Stimulated activated CD8-positive, alpha-beta memory T cell treated with anti-CD3 and anti-CD28 coated beads, Interleukin-7, amount 100 ng/mL, for 1 hour (primary cell): ENCODE data around the gene ASF1B.
"Not testable (repeated sequence)": the region's sequence is repeated elsewhere in the genome, so short reads cannot be mapped to it uniquely, and the experiment has no call there.

Experiments
- DNase-seq, 2 donors: peaks; one replicate each; pipeline ENCODE4 v3.0.0-alpha.2; 2020; ENCODE audit warnings: low read depth in 2 of 2

The ASF1B gene

DNA sequence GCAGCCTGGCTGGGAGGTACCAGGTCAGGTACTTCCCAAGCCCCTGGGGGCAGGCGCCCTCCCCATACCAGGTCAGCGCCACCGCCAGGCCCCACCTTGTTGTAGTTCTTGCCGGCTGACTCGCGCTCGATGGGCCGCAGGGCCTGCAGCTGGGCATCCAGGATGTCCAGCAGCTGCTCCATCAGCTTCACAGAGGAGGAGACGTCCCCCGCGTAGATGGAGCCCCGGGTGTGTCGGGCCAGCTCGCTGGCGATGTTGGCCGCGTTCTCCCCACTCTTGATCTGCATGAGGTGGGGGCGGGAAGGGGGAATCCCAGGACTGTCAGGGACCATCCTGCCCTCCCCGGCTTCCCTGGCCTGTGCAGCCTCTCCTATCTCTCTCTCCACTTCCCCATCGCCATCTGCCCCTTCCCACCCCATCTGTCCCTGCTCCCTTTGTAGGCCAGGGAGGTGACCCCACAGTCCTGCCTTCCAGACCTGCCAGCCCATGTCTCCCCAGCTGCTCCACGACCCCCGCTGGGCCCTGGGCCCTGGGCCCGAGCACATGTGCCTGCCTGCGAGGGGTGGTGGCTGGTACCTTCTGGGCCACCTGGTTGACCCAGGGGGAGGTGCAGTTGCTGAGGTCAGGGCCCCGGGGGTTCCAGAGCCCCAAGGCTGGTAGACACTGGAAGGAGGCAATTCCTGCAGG is 23.8 kb upstream of the ASF1B start:
- no peak for DNase-seq

DNA sequence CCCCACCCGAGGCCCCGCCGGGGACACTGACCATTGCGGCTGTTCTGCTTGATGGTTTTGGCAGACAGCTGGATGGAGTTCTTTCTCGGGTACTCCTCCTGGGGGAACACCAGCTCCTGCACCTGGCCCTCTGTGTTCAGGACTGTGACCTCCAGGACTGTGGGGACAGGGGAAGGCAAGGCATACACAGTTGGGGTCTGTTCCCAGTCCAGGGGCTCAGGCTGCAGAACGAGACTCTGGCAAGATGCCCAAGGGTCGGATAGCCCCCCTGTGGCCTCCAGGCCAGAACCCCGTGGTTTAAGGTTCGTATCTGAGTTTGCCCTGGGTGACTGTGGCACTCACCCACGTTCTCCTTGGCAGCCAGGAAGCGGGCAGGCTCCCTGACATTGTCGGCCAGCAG is 22.7 kb upstream of the ASF1B start:
- no peak for DNase-seq

DNA sequence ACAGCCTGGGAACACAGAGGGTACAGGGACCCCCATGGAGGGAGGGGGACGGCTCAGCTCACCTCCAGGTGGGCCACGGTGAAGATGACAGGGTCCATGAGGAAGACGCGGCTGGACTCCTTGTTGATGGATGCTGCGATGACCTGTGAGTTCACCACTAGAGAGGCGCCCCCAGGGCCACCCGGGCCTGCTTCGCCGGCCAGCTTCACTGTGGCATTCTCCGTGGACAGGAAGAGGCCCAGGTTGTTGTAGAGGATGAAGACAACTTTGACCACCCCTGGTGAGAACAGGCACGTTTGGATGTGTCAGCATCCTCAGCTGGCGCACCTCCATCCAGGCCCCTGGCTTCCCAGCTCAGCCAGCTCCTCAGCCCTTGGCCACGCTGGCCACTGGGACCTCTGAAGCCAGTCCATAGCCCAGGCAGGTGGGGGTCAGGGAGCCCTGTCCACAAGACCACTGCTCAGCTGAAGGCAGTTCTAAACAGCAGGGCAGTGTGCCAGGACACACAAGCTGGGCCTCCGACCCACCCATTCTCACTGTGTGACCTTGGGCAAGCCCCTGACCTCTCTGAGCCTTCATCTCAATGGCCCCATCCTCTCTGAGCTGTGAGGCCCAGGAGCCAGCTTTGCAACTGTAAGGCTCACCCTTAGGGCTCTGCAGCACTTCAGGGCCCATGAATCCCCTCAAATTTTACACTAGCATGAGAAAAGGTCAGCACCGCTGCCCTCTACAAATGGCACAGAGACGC is 22.1 kb upstream of the ASF1B start:
- no peak for DNase-seq

DNA sequence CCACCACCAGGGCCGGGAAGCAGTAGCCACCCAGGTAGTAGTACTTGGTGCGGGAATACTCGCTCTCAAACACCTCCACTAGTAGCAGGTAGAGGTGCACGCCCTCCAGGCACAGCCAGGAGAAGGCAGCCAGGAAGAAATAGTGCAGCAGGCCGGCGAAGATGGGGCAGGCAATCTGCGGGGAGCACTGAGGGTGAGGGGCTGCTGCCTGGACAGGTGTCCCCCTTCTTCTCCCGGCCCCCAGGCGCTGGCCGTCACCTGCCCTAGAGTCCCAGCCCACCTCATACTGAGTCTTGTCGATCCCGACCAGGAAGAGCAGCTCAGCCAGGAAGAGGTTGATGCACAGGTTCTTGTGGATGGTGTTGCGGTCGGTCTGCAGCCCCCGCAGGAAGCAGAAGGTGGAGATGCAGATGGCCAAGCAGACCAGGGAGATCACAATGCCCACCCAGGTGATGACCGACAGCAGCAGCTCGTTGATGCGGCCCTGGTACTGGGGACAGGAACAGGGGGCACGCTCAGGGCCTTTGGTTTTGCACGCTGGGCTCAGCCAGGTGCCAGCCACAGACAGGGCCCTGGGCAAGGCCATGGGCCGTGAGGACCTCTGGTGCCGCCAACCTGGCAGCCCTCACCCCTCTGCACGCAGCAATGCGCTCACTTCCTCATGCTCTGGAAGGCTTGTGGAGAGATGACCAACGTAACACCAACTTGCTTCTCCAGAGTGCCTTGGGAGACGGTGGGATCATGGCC is 20.8 kb upstream of the ASF1B start:
- DNase-seq: no peak

DNA sequence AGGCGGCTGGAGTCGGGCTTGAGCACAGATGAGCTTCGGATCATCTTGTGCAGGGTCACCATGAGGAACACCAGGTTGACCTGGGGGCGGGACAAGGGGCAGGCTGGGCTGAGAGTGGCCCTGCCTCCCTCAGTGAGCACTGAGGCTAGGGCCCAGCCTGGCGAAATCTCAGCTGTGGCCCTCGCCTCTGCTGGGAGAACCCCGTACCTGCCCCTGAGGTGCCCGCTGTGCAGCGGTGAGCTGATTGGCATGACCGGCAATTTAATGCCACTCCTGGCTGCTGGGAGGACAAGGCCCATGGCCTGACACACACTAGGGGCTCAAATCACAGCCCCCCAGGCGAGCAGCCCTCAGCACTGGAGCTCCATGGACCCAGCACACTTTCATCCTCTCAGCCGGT is 19.7 kb upstream of the ASF1B start:
- no peak for DNase-seq

DNA sequence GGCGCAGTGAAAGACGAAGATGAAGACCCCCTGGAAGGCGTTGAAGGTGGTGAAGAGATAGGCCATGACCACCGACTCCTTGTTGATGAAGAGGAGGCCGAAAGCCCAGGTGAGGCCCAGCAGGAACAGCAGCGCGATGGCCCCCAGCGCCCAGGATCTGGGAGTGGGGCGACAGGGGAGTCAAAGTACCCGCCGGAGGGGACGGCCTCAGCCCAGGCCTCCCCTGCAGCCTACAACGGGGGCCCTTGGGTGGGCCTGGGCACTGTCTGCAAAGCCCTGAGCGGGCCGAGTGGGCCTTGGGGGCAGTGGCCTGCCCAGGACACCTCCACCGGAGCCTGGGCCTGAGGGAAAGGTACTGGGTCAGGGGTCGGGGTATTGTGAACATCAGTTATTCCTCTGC is 19.0 kb upstream of the ASF1B start:
- no peak for DNase-seq

DNA sequence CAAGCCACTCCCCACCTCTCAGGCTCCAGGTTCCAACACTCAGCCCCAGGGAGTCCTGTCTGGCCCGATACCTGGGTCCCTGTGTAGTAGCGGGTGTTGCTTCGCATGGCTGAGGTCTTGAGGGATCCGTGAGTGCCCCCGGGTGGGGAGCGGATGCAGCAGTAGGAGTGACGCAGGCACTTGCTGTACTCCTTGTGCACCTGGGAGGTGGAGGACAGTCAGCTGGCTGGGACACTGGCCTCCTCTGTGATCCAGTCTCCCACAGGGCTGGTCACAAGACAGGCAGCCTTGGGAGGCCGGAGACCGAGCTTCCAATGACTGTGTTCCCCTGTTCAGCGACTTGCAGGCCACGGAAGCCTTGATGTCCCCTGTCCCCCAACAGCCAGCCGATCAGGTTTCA is 16.3 kb upstream of the ASF1B start:
- no peak for DNase-seq

DNA sequence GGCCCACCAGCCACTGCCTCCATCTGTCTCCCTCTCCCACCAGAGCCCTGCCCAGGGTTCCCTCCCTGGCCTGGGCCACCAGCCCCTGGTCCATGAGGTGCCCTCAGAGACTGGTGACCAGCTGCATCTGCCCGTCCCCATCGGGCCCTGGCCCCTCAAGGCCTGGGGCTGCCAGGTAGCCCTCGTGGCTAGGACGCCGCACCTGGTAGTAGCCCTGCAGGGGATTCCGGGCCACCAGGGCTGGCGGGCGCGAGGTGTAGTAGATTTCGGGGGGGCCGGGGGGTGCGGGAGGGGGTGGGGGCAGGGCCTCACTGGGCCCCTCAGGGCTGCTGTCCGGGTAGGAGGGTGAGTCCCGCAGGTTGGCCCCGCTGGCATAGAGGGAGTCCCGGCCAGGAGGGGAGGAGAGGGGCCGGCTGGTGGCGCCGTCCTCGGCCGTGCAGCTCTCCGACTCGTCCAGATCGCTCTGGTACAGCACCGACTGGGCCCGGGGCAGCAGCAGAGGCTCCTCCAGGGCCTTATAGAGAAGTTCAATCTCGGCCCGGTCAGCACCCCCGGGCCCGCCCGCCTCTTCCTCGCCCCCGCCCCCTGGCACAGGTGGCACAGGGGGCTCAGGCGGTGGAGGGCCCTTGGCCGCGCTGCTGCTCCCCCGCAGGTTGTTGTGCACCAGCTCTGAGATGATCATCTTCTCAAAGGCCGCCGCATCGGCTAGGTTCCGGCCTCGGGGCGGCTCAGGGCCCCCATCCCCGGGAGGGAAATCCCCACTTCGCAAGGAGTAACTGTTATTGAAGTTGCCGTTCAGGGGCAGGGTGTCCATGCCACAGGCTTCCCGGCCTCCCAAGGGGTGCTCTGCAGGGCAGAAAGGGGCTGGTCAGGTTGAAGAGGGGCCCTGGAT is 14.6 kb upstream of the ASF1B start:
- no peak for DNase-seq

DNA sequence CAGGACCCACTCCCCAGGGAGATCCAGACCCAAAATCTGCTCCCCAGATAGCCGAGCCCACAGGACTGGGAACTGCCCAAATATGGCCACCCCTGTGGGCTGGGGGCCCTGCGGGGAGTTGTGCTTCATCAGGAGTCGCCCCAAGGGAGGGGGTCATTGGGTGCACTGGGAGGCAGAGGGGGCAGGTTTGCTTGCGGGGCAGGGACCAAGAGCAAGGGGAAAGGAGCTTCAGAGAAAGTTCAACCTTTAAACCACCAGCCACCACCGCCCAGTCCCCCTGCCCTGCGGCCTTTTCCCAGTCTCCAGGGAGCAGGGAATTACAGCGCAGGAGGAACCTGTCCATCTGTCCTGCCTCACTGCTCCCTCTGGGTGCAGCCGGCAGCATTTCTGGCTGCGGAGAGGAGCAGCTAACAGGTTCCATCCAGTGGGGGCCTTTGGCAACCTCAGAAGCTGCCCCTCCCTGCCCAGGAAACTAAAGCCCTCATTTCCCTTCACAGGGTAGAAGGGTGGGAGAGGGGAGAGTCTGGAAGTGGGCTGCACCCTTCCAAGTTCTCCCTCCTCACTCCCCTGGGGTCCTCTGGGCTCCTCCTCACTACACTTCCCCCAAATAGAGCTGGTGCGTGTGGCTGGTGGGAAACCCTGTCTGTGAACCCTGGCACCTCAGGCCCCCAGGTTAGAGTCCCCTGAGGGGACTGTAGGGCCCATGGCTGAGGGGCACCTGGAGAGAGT is 13.8 kb upstream of the ASF1B start:
- no peak for DNase-seq

DNA sequence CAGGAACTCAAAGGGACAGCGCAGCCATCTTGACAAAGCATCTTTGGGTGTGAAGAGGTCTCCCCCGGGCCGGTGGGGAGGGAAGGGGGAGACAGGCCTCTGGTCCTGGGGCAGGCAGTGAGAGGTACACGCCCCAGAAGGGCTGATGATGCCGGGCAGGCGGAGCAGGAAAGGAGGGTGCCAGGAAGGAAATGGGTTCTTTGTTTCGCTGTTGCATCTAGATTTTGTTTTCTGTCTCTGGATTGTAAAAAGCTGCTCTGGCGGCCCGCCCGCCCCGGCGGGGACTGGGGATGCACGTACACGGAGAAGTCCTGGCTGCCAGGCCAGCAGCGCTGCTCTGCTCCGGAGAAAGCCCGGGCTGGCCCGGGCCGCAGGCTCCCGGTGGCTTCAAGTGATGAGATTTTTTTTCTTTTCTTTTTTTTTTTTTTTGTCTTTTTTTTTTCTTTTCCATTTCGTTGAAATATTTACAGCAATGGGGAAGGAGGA is 13.2 kb upstream of the ASF1B start:
- DNase-seq: peak in 1 of 2 donors; percentile 37

DNA sequence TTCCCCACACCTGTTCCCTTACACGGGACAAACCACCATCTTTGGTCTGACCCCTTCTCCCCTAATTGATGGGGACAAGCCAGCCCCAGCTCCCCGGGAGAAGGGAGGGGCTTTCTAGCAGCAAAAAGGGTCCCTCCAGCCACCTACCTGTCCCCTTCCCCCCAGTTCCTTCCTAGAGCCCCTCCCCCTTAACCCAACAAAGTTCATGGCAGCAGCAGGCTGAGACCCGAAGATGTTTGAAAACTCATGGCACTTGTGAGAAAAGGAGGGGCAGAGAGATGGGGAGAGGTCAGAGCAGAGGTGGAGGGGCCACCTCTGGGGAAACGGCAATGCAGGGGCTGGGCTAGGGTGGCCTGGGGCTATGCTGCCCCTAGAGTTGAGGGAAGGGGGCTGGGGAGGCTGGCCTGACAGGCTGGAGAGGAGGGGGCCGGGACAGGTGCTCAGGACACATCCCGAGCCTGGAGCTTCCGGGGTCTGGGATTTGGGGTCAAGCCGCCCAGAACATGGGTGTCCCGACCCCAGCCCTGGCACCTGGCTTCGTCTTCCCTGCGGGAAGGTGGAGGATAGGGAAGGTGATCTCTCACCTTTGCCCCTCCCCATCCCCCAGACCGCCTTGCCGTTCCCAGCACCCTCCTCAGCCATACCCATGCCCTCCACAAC is 12.5 kb upstream of the ASF1B start:
- DNase-seq: no peak

DNA sequence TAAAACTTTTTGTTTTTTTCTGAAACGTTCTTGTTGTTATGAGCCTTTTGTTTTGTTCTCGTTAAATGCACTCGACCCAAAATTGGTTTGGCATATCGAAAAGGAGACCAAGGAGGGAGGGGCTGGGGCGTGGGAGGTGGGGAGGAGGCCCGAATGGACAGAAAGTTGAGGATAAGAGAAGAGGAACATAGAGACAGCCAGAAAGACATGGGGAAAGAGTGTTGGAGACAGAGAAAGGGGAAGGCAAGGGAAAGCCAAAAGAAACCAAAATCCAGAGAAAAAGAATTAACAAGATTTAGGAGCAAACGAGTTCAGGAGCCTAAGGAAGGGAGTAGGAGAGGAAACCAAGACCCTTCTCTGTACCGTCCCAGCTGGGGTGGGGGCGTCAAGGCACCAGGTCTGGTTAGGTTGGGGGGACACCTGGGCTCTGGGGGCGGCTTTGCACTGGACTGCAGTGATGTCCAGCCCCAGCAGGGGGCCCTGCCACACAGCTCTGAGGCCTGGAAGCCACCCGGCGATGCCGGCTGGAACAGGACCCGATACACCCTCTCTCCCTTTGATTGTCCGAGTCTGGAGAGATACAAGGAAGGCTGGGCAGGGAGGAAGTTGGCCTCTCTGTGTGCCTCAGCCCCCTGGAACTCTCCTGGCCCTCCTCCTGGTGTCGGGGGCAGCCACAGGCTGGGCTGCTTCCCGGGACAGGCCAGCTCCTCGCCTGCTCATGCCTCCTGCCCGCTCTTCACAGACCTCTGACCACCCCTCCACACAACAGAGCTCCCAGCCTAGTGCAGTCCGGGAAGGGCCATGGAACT is 11.6 kb upstream of the ASF1B start:
- no peak for DNase-seq

DNA sequence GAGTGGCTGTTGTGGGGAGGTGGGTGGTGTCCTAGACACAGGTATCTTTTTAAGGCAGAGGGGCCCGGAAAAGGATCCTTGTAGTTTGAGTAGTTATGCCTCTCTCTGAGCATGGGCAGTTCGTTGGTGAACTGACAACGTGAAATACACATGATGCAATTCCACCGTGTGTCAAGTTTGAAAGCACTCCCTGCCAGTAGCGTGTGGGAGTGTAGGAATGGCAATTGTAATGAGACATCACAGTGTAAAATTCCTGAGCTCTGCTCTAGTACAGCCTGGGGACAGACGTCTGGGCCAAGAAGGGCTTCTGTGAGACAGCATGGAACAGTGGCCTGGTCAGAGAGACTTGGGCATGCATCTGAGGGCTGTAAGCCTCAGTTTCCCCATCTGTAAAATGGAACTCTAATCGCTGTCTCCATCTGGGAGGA is 10.4 kb upstream of the ASF1B start:
- DNase-seq: no peak

DNA sequence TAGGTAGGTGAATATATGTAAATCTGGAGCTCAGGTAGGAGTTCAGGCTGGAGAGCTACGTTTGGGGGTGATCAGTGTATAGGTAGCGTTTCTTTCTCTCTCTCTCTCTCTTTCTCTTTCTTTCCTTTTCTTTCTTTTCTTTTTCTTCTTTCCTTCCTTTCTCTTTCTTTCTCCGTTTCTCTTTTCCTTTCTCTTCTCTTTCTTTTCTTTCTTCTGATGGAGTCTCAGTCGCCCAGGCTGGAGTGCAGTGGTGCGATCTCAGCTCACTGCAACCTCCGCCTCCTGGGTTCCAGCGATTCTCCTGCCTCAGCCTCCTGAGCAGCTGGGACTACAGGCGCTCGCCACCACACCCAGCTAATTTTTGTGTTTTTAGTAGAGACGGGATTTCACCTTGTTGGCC is 9.8 kb upstream of the ASF1B start:
- not testable (repeated sequence) for DNase-seq

DNA sequence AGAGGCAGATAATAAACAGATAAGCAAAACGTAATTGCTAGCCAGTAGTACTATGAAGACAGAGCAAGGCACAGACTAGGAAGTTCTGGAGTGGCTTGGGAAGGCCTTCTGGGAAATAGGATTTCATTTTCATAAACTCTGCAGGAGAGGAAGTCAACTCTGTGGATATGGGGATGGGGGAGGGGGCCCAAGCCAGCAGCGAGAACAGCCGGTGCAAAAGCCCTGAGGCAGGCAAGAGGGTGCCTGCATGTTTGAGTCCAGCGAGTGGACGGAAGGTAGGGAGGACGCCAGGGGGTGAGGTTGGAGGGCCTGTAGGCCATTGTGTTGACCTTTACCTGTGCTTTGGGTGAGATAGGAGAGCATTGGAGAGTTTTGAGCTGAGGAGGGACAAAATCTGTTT is 9.0 kb upstream of the ASF1B start:
- no peak for DNase-seq

DNA sequence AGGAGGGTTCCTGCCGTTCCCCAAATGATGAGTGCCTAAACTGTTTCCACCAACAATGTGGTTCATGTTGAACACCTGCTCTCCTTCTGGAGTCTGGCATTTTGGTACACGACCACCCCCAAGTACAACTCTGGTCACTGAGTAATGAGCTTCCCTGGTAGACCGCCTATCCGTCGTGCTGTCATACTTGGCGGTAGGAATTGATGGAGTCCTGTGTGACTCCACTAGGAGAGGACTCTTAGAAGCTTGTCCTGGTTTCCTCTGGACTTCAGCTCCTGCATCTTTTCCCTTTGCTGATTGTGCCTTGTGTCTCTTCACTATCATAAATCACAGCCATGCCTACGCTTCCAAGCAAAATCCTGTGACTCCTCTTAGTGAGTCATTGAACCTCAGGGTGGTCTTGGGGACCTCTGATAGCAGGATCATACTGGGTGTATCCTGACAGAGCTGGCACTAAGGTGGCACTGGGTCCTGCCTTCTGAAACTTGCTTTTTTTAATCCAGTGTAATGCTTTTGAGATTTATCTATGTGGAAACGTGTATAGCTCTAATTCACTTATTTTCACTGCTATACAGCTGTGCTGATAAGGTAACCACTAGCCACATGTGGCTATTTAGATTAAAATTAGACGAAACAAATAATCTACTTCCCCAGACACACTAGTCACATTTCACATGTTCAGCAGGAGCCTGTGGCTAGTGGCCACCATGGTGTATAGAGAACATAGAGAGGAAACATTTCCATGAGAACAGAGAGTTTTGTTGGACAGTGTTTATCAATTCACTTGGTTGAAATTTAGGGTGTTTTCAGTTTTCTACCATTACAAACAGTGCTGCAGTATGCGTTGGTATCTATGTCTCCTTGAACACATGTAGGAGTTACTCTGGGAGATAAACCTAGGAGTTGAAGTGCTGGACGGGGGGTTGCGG is 6.1 kb upstream of the ASF1B start:
- no peak for DNase-seq

DNA sequence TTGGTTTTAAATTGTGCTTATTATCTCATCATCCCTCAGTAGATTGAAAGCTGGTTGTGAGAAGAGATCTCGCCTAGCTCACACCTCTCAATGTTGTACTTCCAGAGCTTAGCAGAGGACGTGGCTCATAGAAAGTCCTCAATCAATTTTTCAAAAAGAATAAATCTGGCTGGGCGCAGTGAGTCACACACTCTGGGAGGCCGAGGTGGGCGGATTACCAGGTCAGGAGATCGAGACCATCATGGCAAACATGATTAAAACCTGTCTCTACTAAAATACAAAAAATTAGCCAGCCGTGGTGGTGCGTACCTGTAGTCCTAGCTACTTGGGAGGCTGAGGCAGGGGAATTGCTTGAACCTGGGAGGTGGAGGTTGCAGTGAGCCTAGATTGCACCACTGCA is 4.7 kb upstream of the ASF1B start:
- no peak for DNase-seq

DNA sequence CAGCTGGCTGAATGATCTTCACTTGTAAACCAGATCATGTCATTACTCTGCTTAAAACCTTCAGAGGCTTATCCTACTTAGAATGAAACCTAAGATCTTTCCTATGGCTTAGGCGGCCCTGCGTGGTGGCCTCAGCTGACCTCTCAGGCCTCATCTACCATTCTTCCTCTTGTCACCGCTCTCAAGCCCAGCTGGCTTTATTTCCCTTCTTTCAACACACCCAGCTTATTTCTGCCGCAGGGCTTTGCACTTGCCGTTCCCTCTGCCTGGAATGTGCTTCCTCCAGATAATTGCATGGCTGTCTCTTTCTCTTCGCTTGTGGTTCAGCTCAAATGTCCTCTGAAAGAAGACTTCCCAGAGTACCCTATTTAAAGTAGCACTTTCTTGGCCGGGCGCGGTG is 3.6 kb upstream of the ASF1B start:
- no peak for DNase-seq
